Astrocyte (in vitro differentiated cells and primary cell): Measurements from ENCODE around the gene TGFB1I1. TPM values are rescaled to one million over a fixed set of nuclear protein-coding genes. Genes with fewer than 3 reads are reported as not detected.
A peak's percentile ranks its signal among the peaks of the same experiment; 100 is the strongest.
"Not testable (repeated sequence)": the region's sequence is repeated elsewhere in the genome, so short reads cannot be mapped to it uniquely, and the experiment has no call there.

Experiments
- DNase-seq: peaks from one replicate; pipeline ENCODE4 v3.0.0-alpha.2; 2010; ENCODE audit warnings: low read depth
- FAIRE-seq: peaks from 2 replicates; lab custom pipeline; 2011; peaks lifted over from hg19 to GRCh38; lab: Jason Lieb, UNC
- H2AFZ ChIP-seq: 2 replicates; pipeline ENCODE4 v1.6.0; 2012; ENCODE audit warnings: low read depth, low read length, inconsistent platforms
- H3K27ac ChIP-seq: 2 replicates; pipeline ENCODE4 v1.5.1; 2011; ENCODE audit warnings: low read depth, low read length, inconsistent platforms
- H3K27me3 ChIP-seq: 2 replicates; pipeline ENCODE4 v1.6.0; 2011; ENCODE audit warnings: low read length, inconsistent platforms; ENCODE audit not compliant: insufficient read depth
- H3K36me3 ChIP-seq: 2 replicates; pipeline ENCODE4 v1.5.1; 2011; ENCODE audit warnings: low read length, inconsistent platforms; ENCODE audit not compliant: insufficient read depth
- H3K4me1 ChIP-seq: 2 replicates; pipeline ENCODE4 v1.5.1; 2011; ENCODE audit warnings: low read length, inconsistent platforms; ENCODE audit not compliant: insufficient read depth
- H3K4me2 ChIP-seq: 2 replicates; pipeline ENCODE4 v1.6.0; 2012; ENCODE audit warnings: low read length, inconsistent platforms
- H3K4me3 ChIP-seq: 2 replicates; pipeline ENCODE4 v1.5.1; 2011; ENCODE audit warnings: low read depth, mild to moderate bottlenecking, low read length, inconsistent platforms; ENCODE audit not compliant: insufficient read depth
- H3K79me2 ChIP-seq: 2 replicates; pipeline ENCODE4 v1.6.0; 2012; ENCODE audit warnings: mild to moderate bottlenecking, low read length, inconsistent platforms; ENCODE audit not compliant: insufficient read depth
- H3K9ac ChIP-seq: 2 replicates; pipeline ENCODE4 v1.6.0; 2012; ENCODE audit warnings: mild to moderate bottlenecking, low read length, inconsistent platforms
- H3K9me3 ChIP-seq: 2 replicates; pipeline ENCODE4 v1.5.1; 2012; ENCODE audit warnings: low read depth, mild to moderate bottlenecking, low read length, inconsistent platforms; ENCODE audit not compliant: insufficient read depth
- H4K20me1 ChIP-seq: 2 replicates; pipeline ENCODE4 v1.6.0; 2012; ENCODE audit warnings: low read length, inconsistent platforms; ENCODE audit not compliant: insufficient read depth
- H3K27ac Mint-ChIP-seq: one replicate; pipeline ENCODE4 v1.8.0; 2021; ENCODE audit warnings: mild to moderate bottlenecking, mixed read lengths; ENCODE audit not compliant: unreplicated experiment
- H3K27me3 Mint-ChIP-seq: one replicate; pipeline ENCODE4 v1.8.0; 2021; ENCODE audit warnings: low read depth, mixed read lengths; ENCODE audit not compliant: unreplicated experiment
- H3K36me3 Mint-ChIP-seq: one replicate; pipeline ENCODE4 v1.8.0; 2021; ENCODE audit warnings: low read depth, mixed read lengths; ENCODE audit not compliant: unreplicated experiment
- H3K4me1 Mint-ChIP-seq: one replicate; pipeline ENCODE4 v1.8.0; 2021; ENCODE audit warnings: low read depth, mixed read lengths; ENCODE audit not compliant: unreplicated experiment
- H3K4me3 Mint-ChIP-seq: one replicate; pipeline ENCODE4 v1.8.0; 2021; ENCODE audit warnings: mild to moderate bottlenecking, moderate library complexity, mixed read lengths; ENCODE audit not compliant: unreplicated experiment
- H3K9me3 Mint-ChIP-seq: one replicate; pipeline ENCODE4 v1.8.0; 2021; ENCODE audit warnings: mild to moderate bottlenecking, mixed read lengths; ENCODE audit not compliant: unreplicated experiment
- CTCF ChIP-seq: IDR thresholded peaks from 2 replicates; pipeline ENCODE4 v1.5.1; 2011; ENCODE audit warnings: low read depth, mild to moderate bottlenecking, inconsistent platforms, low read length, moderate library complexity; ENCODE audit not compliant: insufficient read depth
- EZH2 ChIP-seq: IDR thresholded peaks from 2 replicates; pipeline ENCODE4 v1.6.1; 2012; ENCODE audit warnings: mild to moderate bottlenecking, low read length, inconsistent platforms; ENCODE audit not compliant: insufficient read depth
- total RNA-seq: library from RNA; stranded (reverse); gene quantifications from 2 replicates; pipeline ENCODE4 v1.2.1, GENCODE V29; 2021

The TGFB1I1 gene
- total RNA-seq, 1 donor from 2014 or later, result 124 TPM

DNA sequence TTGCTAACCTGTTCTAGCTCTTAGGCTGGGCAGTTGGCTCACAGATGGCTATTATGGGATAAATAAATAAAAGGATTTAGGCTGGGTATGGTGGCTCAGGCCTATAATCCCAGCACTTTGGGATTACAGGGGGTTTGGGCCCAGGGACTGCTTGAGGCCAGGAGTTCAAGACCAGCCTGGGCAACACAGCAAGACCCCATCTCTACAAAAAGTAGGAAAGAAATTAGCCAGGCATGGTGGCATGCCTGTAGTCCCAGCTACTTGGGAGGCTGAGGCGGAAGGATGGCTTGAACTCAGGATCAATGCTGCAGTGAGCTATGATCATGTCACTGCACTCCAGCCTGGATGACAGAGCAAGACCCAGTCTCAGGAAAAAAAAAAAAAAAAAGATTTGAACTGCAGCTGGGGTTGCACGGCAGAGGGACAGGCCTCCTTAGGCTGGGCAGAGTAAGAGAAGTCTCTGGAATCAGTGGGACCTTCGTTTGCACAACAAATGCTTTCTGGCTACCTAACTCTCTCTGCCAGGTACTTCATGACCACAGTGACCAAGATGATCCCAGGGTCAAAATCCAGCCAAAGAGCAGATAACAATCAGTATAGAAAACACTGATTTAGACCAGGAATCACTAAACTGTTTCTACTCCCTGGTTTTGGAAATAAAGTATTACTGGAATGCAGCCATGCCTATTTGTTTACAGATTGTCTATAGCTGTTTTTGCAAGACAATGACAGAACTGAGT is 29.4 kb downstream of the TGFB1I1 start:
- Histone ChIP-seq H3K4me2 (no peak overlapping the region), H3K4me1 (no peaks in the 10 kb centered on the region), H3K9ac (no peak overlapping the region), H3K9me3 (no peaks in the 10 kb centered on the region), H2AFZ (no peak overlapping the region), H3K36me3 (peaks cover 15% of the 10 kb centered on the region), H3K79me2 (peaks cover 11% of the 10 kb centered on the region), H4K20me1 (peaks cover 15% of the 10 kb centered on the region), H3K4me3 (no peak overlapping the region), H3K27ac (no peak overlapping the region), H3K27me3 (no peaks in the 10 kb centered on the region)
- DNase-seq, result no peak
- H3K4me1 Mint-ChIP-seq, result peaks cover 14% of the 10 kb centered on the region
- H3K4me3 Mint-ChIP-seq, result no peak overlapping the region
- no peaks in the 10 kb centered on the region for H3K9me3 Mint-ChIP-seq
- H3K27me3 Mint-ChIP-seq, result no peaks in the 10 kb centered on the region
- TF ChIP-seq CTCF (no peak), EZH2 (no peak)
- peaks cover 20% of the 10 kb centered on the region for H3K36me3 Mint-ChIP-seq
- H3K27ac Mint-ChIP-seq, result no peak overlapping the region
- FAIRE-seq, result no peak

DNA sequence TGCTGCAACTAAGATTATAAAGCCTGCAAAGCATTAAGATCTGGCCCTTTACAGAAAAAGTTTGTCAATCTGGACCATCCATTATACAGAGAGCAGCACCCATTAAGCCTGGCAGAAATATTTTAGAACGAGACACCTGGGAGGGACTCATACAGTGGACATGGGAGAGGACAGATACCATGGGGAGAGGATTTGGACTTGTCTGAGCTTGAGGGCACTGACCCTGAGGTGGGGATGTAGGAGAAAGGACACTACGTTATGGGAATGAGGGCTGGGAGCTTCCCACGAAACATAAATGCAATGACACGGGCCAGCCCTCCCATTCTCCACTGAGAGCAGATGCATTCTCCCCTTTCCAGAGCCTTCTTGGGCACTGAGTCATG is 30.0 kb downstream of the TGFB1I1 start:
- no peak for TF ChIP-seq CTCF
- TF ChIP-seq EZH2, result no peak
- Mint-ChIP-seq H3K4me1 (peaks cover 14% of the 10 kb centered on the region), H3K36me3 (peaks cover 20% of the 10 kb centered on the region), H3K27me3 (no peaks in the 10 kb centered on the region), H3K9me3 (no peaks in the 10 kb centered on the region), H3K4me3 (no peak overlapping the region), H3K27ac (no peak overlapping the region)
- no peaks in the 10 kb centered on the region for H3K27me3 ChIP-seq
- peaks cover 2% of the 10 kb centered on the region for H3K4me1 ChIP-seq
- H3K79me2 ChIP-seq, result peaks cover 15% of the 10 kb centered on the region
- H3K4me3 ChIP-seq, result no peak overlapping the region
- H2AFZ ChIP-seq, result no peak overlapping the region
- no peaks in the 10 kb centered on the region for H3K9me3 ChIP-seq
- H3K9ac ChIP-seq, result no peak overlapping the region
- peaks cover 15% of the 10 kb centered on the region for H3K36me3 ChIP-seq
- no peak for FAIRE-seq
- H4K20me1 ChIP-seq, result peaks cover 15% of the 10 kb centered on the region
- H3K4me2 ChIP-seq, result no peak overlapping the region
- DNase-seq, result no peak
- no peak overlapping the region for H3K27ac ChIP-seq

DNA sequence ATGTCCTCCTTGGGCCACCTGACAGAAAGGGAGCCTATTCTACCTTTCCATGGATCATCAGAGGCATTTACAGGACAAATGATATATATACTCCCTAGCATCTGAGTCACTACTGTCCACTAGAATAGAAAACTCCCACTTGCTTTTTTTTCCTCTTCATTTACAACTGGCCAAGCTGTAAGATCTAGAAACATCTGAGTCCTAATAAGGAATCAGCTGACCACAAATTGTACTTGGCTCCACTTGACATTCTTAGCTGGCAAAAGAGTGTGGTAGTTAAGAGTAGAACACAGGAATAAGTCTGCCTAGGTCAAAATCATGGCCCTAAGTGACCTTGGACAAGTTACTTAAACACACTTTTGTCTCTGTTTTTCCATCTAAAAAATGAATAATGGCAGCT is 31.0 kb downstream of the TGFB1I1 start:
- Histone ChIP-seq H4K20me1 (peaks cover 15% of the 10 kb centered on the region), H3K27ac (no peak overlapping the region), H3K9me3 (no peaks in the 10 kb centered on the region), H3K9ac (no peak overlapping the region), H3K4me1 (peaks cover 3% of the 10 kb centered on the region), H3K36me3 (peaks cover 15% of the 10 kb centered on the region), H3K4me2 (no peak overlapping the region), H3K27me3 (no peaks in the 10 kb centered on the region), H3K79me2 (peaks cover 26% of the 10 kb centered on the region), H3K4me3 (no peak overlapping the region), H2AFZ (no peak overlapping the region)
- Mint-ChIP-seq H3K36me3 (peaks cover 16% of the 10 kb centered on the region), H3K4me3 (no peak overlapping the region), H3K9me3 (no peaks in the 10 kb centered on the region), H3K4me1 (peaks cover 17% of the 10 kb centered on the region), H3K27me3 (no peaks in the 10 kb centered on the region), H3K27ac (no peak overlapping the region)
- FAIRE-seq, result no peak
- TF ChIP-seq CTCF, result no peak
- no peak for TF ChIP-seq EZH2
- DNase-seq, result peak; percentile 65

- not testable (repeated sequence) for H3K4me3 ChIP-seq
Observed at GRCh38 chr16:31503555-31503954, 31.6 kb downstream of the TGFB1I1 start.

More at GRCh38 chr16:31503555-31503954, 31.6 kb downstream of the TGFB1I1 start:
- Mint-ChIP-seq H3K36me3 (peaks cover 11% of the 10 kb centered on the region), H3K4me1 (peaks cover 17% of the 10 kb centered on the region)
- not testable (repeated sequence) for H3K4me2 ChIP-seq, H3K36me3 ChIP-seq, H3K9ac ChIP-seq, H3K4me1 ChIP-seq, DNase-seq, H3K9me3 ChIP-seq, H3K9me3 Mint-ChIP-seq, H3K27ac ChIP-seq, H3K4me3 Mint-ChIP-seq, H3K27me3 ChIP-seq, FAIRE-seq, H2AFZ ChIP-seq, H3K27ac Mint-ChIP-seq, H3K27me3 Mint-ChIP-seq
- H4K20me1 ChIP-seq, result peaks cover 15% of the 10 kb centered on the region
- H3K79me2 ChIP-seq, result peaks cover 31% of the 10 kb centered on the region
